Prostate gland (tissue), 2 donors: Measurements from ENCODE around the gene ZNF732. TPM values are rescaled to one million over a fixed set of nuclear protein-coding genes. Genes with fewer than 3 reads are reported as not detected.
"Not testable (repeated sequence)": the region's sequence is repeated elsewhere in the genome, so short reads cannot be mapped to it uniquely, and the experiment has no call there.

Source experiments
- DNase-seq: peaks from one replicate; pipeline ENCODE4 v3.0.0-alpha.2; 2019; ENCODE audit warnings: low spot score
- H3K27ac ChIP-seq, 2 donors: fragments of 200-600 bp; sonication (generic); 2 replicates each; pipeline ENCODE4 v1.5.1; 2017 to 2019
- H3K27me3 ChIP-seq: fragments of 200-600 bp; sonication (generic); replicated peaks from 2 replicates; pipeline ENCODE4 v1.5.1; 2019; ENCODE audit not compliant: insufficient read depth
- H3K36me3 ChIP-seq, 2 donors: fragments of 200-600 bp; sonication (generic); 1 replicate in 1 of 2; 2 replicates in 1 of 2; pipeline versions ENCODE4 v1.5.1 to v1.8.1; 2017 to 2019
- H3K4me1 ChIP-seq: fragments of 200-600 bp; sonication (generic); replicated peaks from 2 replicates; pipeline ENCODE4 v1.5.1; 2019
- H3K4me3 ChIP-seq, 2 donors: fragments of 200-600 bp; sonication (generic); 2 replicates each; pipeline ENCODE4 v1.5.1; 2017 to 2019
- H3K9me3 ChIP-seq: fragments of 200-600 bp; sonication (generic); 2 replicates; pipeline ENCODE4 v1.5.1; 2017
- POLR2A ChIP-seq: fragments of 450-650 bp; IDR thresholded peaks from one replicate; pipeline ENCODE4 v1.6.1; 2016; ENCODE audit warnings: antibody characterized with exemption, mild to moderate bottlenecking
- POLR2AphosphoS5 ChIP-seq: sonication (generic); formaldehyde crosslinking; IDR thresholded peaks from one replicate; pipeline ENCODE4 v1.6.1; 2017; ENCODE audit warnings: antibody characterized with exemption
- WGBS: methylation state at CpG from one replicate; pipeline ENCODE4 v1.1.5; 2018; 5-methylcytosine and 5-hydroxymethylcytosine counted together
- intact Hi-C: fragments of 100-400 bp; cut with DNase I; formaldehyde crosslinking; loops from one replicate; pipeline ENCODE4 v1.14.2; 2022
- total RNA-seq, 2 donors: library from RNA; depleted of rRNA; stranded (reverse); fragments of >200 nt; gene quantifications; one replicate each; pipeline ENCODE4 v1.1.0, GENCODE V29; 2016
- TF ChIP-seq, protein P1 (sequence below), 4 experiments: fragments of 200-600 bp in 2 of 4; fragments of 450-650 bp in 2 of 4; sonication (generic) in 2 of 4; IDR thresholded peaks; 1 replicate in 3 of 4; 2 replicates in 1 of 4; pipeline ENCODE4 v1.5.1; 2016 to 2019; ENCODE audit warnings: antibody characterized with exemption in 4 of 4, mild to moderate bottlenecking in 2 of 4, moderate library complexity in 2 of 4

ZNF732 gene
- total RNA-seq, 2 donors from 2014 or later = 0.14 to 2.3 TPM

DNA sequence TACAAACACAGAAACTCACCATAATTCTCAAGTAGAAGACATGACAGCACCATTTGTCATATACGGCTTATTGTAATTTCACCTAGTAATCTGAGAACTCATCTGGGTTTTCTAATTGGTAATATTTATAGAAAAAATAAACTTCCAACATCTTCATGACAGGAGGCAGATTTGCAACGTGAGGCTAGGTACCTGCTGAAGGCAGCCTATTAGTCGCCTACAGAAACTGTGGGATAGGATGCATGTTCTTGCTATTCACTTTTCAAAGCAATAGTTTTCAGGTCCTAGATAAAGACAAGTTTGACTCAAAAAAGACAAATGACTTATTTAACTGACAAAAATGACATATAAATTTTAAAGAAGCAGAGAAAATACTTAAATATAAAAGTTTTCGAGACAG, 2.9 kb downstream of the ZNF732 start:
- H3K36me3 ChIP-seq = no peaks in the 10 kb centered on the region
- TF ChIP-seq, protein P1, sequence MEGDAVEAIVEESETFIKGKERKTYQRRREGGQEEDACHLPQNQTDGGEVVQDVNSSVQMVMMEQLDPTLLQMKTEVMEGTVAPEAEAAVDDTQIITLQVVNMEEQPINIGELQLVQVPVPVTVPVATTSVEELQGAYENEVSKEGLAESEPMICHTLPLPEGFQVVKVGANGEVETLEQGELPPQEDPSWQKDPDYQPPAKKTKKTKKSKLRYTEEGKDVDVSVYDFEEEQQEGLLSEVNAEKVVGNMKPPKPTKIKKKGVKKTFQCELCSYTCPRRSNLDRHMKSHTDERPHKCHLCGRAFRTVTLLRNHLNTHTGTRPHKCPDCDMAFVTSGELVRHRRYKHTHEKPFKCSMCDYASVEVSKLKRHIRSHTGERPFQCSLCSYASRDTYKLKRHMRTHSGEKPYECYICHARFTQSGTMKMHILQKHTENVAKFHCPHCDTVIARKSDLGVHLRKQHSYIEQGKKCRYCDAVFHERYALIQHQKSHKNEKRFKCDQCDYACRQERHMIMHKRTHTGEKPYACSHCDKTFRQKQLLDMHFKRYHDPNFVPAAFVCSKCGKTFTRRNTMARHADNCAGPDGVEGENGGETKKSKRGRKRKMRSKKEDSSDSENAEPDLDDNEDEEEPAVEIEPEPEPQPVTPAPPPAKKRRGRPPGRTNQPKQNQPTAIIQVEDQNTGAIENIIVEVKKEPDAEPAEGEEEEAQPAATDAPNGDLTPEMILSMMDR (IDR thresholded peaks at IDR 0.05) = no peak
- TF ChIP-seq POLR2AphosphoS5 = no peak
- WGBS = 92% methylated on average over 4 of the region's 4 CpGs
- H3K4me3 ChIP-seq = no peak overlapping the region
- no peak for DNase-seq
- H3K27me3 ChIP-seq = no peaks in the 10 kb centered on the region
- no peaks in the 10 kb centered on the region for H3K4me1 ChIP-seq
- intact Hi-C loops = no loop called here
- H3K9me3 ChIP-seq = no peaks in the 10 kb centered on the region
- H3K27ac ChIP-seq = no peak overlapping the region

DNA sequence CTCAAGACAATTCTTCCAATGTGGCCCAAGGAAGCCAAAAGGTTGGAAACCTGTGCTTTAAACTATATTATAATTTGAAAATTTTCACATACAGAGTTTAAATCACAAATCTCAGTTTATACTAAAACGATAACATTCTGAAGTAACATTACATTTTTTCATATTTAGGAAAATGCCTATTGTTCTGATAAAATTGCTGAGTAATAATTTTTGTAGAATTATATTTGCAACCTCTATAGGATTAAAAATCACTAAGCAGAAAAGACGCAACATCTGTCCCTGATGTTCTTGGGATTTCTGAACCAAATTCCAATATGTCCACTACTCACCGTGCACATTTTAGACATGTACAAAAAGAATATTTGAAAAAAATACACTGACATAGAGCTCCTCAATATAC, 10.5 kb downstream of the ZNF732 start:
- intact Hi-C loops = no loop called here
- no peak for DNase-seq
- TF ChIP-seq POLR2AphosphoS5 = no peak
- TF ChIP-seq, protein P1 (IDR thresholded peaks at IDR 0.05) = no peak
- TF ChIP-seq POLR2A = no peak
- Histone ChIP-seq H3K4me3 (no peak overlapping the region), H3K36me3 (no peaks in the 10 kb centered on the region), H3K27me3 (no peaks in the 10 kb centered on the region), H3K9me3 (no peaks in the 10 kb centered on the region), H3K4me1 (no peaks in the 10 kb centered on the region), H3K27ac (no peak overlapping the region)
- WGBS = 94% methylated on average over 3 of the region's 3 CpGs

- Histone ChIP-seq H3K9me3 (no peaks in the 10 kb centered on the region), H3K36me3 (no peaks in the 10 kb centered on the region), H3K27me3 (no peaks in the 10 kb centered on the region), H3K4me3 (no peak overlapping the region), H3K4me1 (no peaks in the 10 kb centered on the region), H3K27ac (no peak overlapping the region)
- no peak for TF ChIP-seq POLR2A
- no peak for TF ChIP-seq POLR2AphosphoS5
- TF ChIP-seq, protein P1 (IDR thresholded peaks at IDR 0.05) = no peak
- WGBS = 100% methylated on average over 2 of the region's 2 CpGs
- no peak for DNase-seq
- intact Hi-C loops = no loop called here
Measured at GRCh38 chr4:288891-289290, 16.4 kb downstream of the ZNF732 start.

GRCh38 chr4:273309-274017, 31.8 kb downstream of the ZNF732 start:
- TF ChIP-seq POLR2AphosphoS5 (no peak), POLR2A (no peak)
- TF ChIP-seq, protein P1 (IDR thresholded peaks at IDR 0.05) = no peak
- H3K27ac ChIP-seq = no peak overlapping the region
- H3K9me3 ChIP-seq = no peaks in the 10 kb centered on the region
- H3K27me3 ChIP-seq = no peaks in the 10 kb centered on the region
- no peak for DNase-seq
- H3K4me1 ChIP-seq = no peaks in the 10 kb centered on the region
- intact Hi-C loops = no loop called here
- WGBS = 86% methylated on average over 5 of the region's 5 CpGs
- H3K4me3 ChIP-seq = no peak overlapping the region
- peaks cover 0 to 2% of the 10 kb centered on the region in 2 donors for H3K36me3 ChIP-seq

GRCh38 chr4:271492-272103, 33.7 kb downstream of the ZNF732 start:
- no peaks in the 10 kb centered on the region for H3K9me3 ChIP-seq
- H3K4me3 ChIP-seq = no peak overlapping the region
- TF ChIP-seq POLR2A (no peak), POLR2AphosphoS5 (no peak)
- TF ChIP-seq, protein P1 (IDR thresholded peaks at IDR 0.05) = no peak
- H3K36me3 ChIP-seq = peaks cover 0 to 2% of the 10 kb centered on the region in 2 donors
- no peaks in the 10 kb centered on the region for H3K27me3 ChIP-seq
- H3K27ac ChIP-seq = no peak overlapping the region
- no peaks in the 10 kb centered on the region for H3K4me1 ChIP-seq
- intact Hi-C loops = no loop called here
- 94% methylated on average over 3 of the region's 3 CpGs for WGBS
- DNase-seq = no peak

GRCh38 chr4:259240-259639, 46.0 kb downstream of the ZNF732 start:
- H3K4me3 ChIP-seq, intact Hi-C loops, H3K36me3 ChIP-seq, H3K27ac ChIP-seq, H3K4me1 ChIP-seq, H3K9me3 ChIP-seq, DNase-seq, H3K27me3 ChIP-seq: not testable (repeated sequence)
- 73% methylated on average over 11 of the region's 11 CpGs for WGBS
